H9 (cell line): ENCODE results near the gene SPN. TPM values are rescaled to one million over a fixed set of nuclear protein-coding genes. Genes with fewer than 3 reads are reported as not detected.
"Not testable (repeated sequence)": the region's sequence is repeated elsewhere in the genome, so short reads cannot be mapped to it uniquely, and the experiment has no call there.

ENCODE experiments used
- DNase-seq: peaks from one replicate; pipeline ENCODE4 v3.0.0-alpha.2; 2017
- H2AFZ ChIP-seq: one replicate; pipeline ENCODE4 v1.6.1; 2013; ENCODE audit warnings: mild to moderate bottlenecking, low read length, control low read depth, moderate library complexity
- H2AK5ac ChIP-seq: 2 replicates; pipeline ENCODE4 v1.6.1; 2013; ENCODE audit warnings: low read length, control low read depth, mixed read lengths; ENCODE audit not compliant: insufficient read length
- H2BK120ac ChIP-seq: one replicate; pipeline ENCODE4 v1.6.1; 2013; ENCODE audit warnings: low read depth, mild to moderate bottlenecking, low read length, control low read depth, inconsistent platforms; ENCODE audit not compliant: poor library complexity, severe bottlenecking
- H2BK12ac ChIP-seq: 2 replicates; pipeline ENCODE4 v1.6.1; 2013; ENCODE audit warnings: low read length, control low read depth, mixed read lengths, low read depth; ENCODE audit not compliant: insufficient read length
- H2BK15ac ChIP-seq: 2 replicates; pipeline ENCODE4 v1.6.1; 2013; ENCODE audit warnings: low read depth, low read length, control low read depth
- H2BK20ac ChIP-seq: one replicate; pipeline ENCODE4 v1.6.1; 2013; ENCODE audit warnings: low read depth, mild to moderate bottlenecking, low read length, control low read depth, inconsistent platforms; ENCODE audit not compliant: poor library complexity, severe bottlenecking
- H2BK5ac ChIP-seq: 2 replicates; pipeline ENCODE4 v1.6.1; 2013; ENCODE audit warnings: low read length, control low read depth, mixed read lengths; ENCODE audit not compliant: insufficient read length
- H3K14ac ChIP-seq: 2 replicates; pipeline ENCODE4 v1.6.1; 2013; ENCODE audit warnings: low read length, control low read depth; ENCODE audit not compliant: insufficient read depth
- H3K18ac ChIP-seq: 2 replicates; pipeline ENCODE4 v1.6.1; 2013; ENCODE audit warnings: low read depth, mild to moderate bottlenecking, mixed read lengths, low read length, control low read depth; ENCODE audit not compliant: insufficient read length
- H3K23ac ChIP-seq: 2 replicates; pipeline ENCODE4 v1.6.1; 2013; ENCODE audit warnings: low read length, control low read depth, mixed read lengths, low read depth; ENCODE audit not compliant: insufficient read length
- H3K23me2 ChIP-seq: 2 replicates; pipeline ENCODE4 v1.6.1; 2013; ENCODE audit warnings: low read depth, mild to moderate bottlenecking, mixed read lengths, low read length, control low read depth; ENCODE audit not compliant: insufficient read length, poor library complexity, severe bottlenecking
- H3K27ac ChIP-seq: 2 replicates; pipeline ENCODE4 v1.5.1; 2013; ENCODE audit warnings: low read length, control low read depth, mixed read lengths, low read depth; ENCODE audit not compliant: insufficient read length
- H3K27me3 ChIP-seq: 2 replicates; pipeline ENCODE4 v1.6.1; 2013; ENCODE audit warnings: low read length, control low read depth, inconsistent platforms; ENCODE audit not compliant: insufficient read depth
- H3K4ac ChIP-seq: 2 replicates; pipeline ENCODE4 v1.6.1; 2013; ENCODE audit warnings: low read depth, mild to moderate bottlenecking, control low read depth, inconsistent platforms, low read length, moderate library complexity
- H3K4me1 ChIP-seq: 2 replicates; pipeline ENCODE4 v1.6.1; 2013; ENCODE audit warnings: low read length, control low read depth, inconsistent platforms; ENCODE audit not compliant: insufficient read depth
- H3K4me2 ChIP-seq: 2 replicates; pipeline ENCODE4 v1.6.1; 2013; ENCODE audit warnings: low read length, control low read depth, mixed read lengths; ENCODE audit not compliant: insufficient read length, insufficient read depth
- H3K56ac ChIP-seq: 2 replicates; pipeline ENCODE4 v1.6.1; 2013; ENCODE audit warnings: low read depth, mild to moderate bottlenecking, mixed read lengths, low read length, control low read depth; ENCODE audit not compliant: insufficient read length
- H3K79me1 ChIP-seq: 2 replicates; pipeline ENCODE4 v1.6.1; 2013; ENCODE audit warnings: low read depth, mild to moderate bottlenecking, moderate library complexity, low read length, control low read depth, inconsistent platforms; ENCODE audit not compliant: insufficient read depth, poor library complexity, severe bottlenecking
- H3K79me2 ChIP-seq: 2 replicates; pipeline ENCODE4 v1.6.1; 2013; ENCODE audit warnings: low read length, control low read depth, inconsistent platforms; ENCODE audit not compliant: insufficient read depth
- H3K9ac ChIP-seq: 2 replicates; pipeline ENCODE4 v1.6.1; 2013; ENCODE audit warnings: low read length, control low read depth, mixed read lengths; ENCODE audit not compliant: insufficient read length; ENCODE audit errors: extremely low read depth
- H3K9me3 ChIP-seq: one replicate; pipeline ENCODE4 v1.6.1; 2013; ENCODE audit warnings: low read depth, low read length, inconsistent platforms; ENCODE audit not compliant: control insufficient read depth
- H3T11ph ChIP-seq: one replicate; pipeline ENCODE4 v1.6.1; 2013; ENCODE audit warnings: mild to moderate bottlenecking, low read length, control low read depth, inconsistent platforms
- H4K20me1 ChIP-seq: one replicate; pipeline ENCODE4 v1.6.1; 2013; ENCODE audit not compliant: control insufficient read depth, insufficient read length, insufficient read depth
- H4K5ac ChIP-seq: 2 replicates; pipeline ENCODE4 v1.6.1; 2013; ENCODE audit warnings: low read depth, mild to moderate bottlenecking, mixed read lengths, low read length, control low read depth; ENCODE audit not compliant: insufficient read length
- H4K8ac ChIP-seq: replicated peaks from 2 replicates; pipeline ENCODE4 v1.6.1; 2013; ENCODE audit warnings: low read length, control low read depth, mixed read lengths, low read depth; ENCODE audit not compliant: insufficient read length
- H4K91ac ChIP-seq: 2 replicates; pipeline ENCODE4 v1.6.1; 2013; ENCODE audit warnings: low read depth, mild to moderate bottlenecking, moderate library complexity, mixed read lengths, low read length, control low read depth; ENCODE audit not compliant: insufficient read length
- H3K27ac Mint-ChIP-seq, 3 experiments: 2 replicates in 2 of 3; 3 replicates in 1 of 3; pipeline ENCODE4 v1.8.0; 2020 to 2021; ENCODE audit warnings: mixed read lengths in 3 of 3, mild to moderate bottlenecking in 1 of 3, moderate library complexity in 1 of 3
- H3K27me3 Mint-ChIP-seq: 2 replicates; pipeline ENCODE4 v1.8.0; 2021; ENCODE audit warnings: low read depth, mild to moderate bottlenecking, moderate library complexity, mixed read lengths
- H3K36me3 Mint-ChIP-seq, 3 experiments: 2 replicates in 2 of 3; 3 replicates in 1 of 3; pipeline ENCODE4 v1.8.0; 2020 to 2021; ENCODE audit warnings: low read depth in 3 of 3, mixed read lengths in 3 of 3; ENCODE audit not compliant: insufficient read depth in 1 of 3
- H3K4me1 Mint-ChIP-seq, 2 experiments: 2 replicates each; pipeline ENCODE4 v1.8.0; 2020; ENCODE audit warnings: mixed read lengths in 2 of 2
- H3K4me3 Mint-ChIP-seq, 2 experiments: 2 replicates in 1 of 2; 3 replicates in 1 of 2; pipeline ENCODE4 v1.8.0; 2020 to 2021; ENCODE audit warnings: mild to moderate bottlenecking in 2 of 2, mixed read lengths in 2 of 2, moderate library complexity in 1 of 2
- H3K9me3 Mint-ChIP-seq, 2 experiments: 2 replicates in 1 of 2; 3 replicates in 1 of 2; pipeline ENCODE4 v1.8.0; 2020; ENCODE audit warnings: mild to moderate bottlenecking in 2 of 2, mixed read lengths in 2 of 2, moderate library complexity in 1 of 2
- WGBS: extraction: QIAGEN DNeasy Blood & Tissue Kit; methylation state at CpG from one replicate; pipeline ENCODE4 v1.1.7; 2013; ENCODE audit warnings: missing lambda C conversion rate, low lambda C conversion rate, mixed read lengths; ENCODE audit not compliant: insufficient read length; ENCODE audit errors: extremely low coverage; 5-methylcytosine and 5-hydroxymethylcytosine counted together
- total RNA-seq: library from RNA; stranded (reverse); gene quantifications from 2 replicates; pipeline ENCODE4 v1.2.1, GENCODE V29; 2021
- TF ChIP-seq, protein P1 (sequence below): fragments of 200-600 bp; sonication (generic); conservative IDR thresholded peaks from 3 replicates; pipeline ENCODE4 v1.8.0; 2021; ENCODE audit warnings: antibody characterized with exemption, mild to moderate bottlenecking

The SPN gene
- total RNA-seq, 1 experiment from 2014 or later: 0.77 TPM

DNA sequence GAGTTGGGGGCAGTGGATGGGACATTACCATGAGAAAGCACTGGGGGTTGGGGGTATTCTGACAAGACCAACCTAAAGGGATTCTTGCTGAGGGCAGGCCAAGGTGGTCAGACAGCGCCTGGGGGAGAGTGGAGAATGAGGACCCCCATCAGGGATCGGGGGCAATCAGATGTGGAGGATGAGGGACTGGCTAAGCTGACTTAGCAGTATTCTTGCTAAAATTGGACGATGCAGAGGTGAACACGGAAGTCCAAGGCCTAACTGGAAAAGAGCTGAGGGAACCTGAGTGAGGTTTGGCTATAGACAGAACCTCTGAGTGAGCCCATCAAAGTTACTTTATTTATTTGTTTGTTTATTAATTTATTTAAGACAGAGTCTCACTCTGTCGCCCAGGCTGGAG lies 25.1 kb downstream of the SPN start:
- no peaks in the 10 kb centered on the region for H3K27me3 ChIP-seq
- no peak overlapping the region for H3T11ph ChIP-seq
- H2BK20ac ChIP-seq: no peak overlapping the region
- H2BK120ac ChIP-seq: no peak overlapping the region
- Mint-ChIP-seq H3K36me3 (peaks cover 24 to 57% (median 53%) of the 10 kb centered on the region in 3 experiments), H3K27me3 (no peaks in the 10 kb centered on the region), H3K4me1 (peaks cover 26 to 27% of the 10 kb centered on the region in 2 experiments), H3K4me3 (peak overlapping the region in 1 of 2 experiments; percentile 68; a peak in 3 of 5 replicates), H3K27ac (peak overlapping the region; percentile 80 to 95 (median 91)), H3K9me3 (no peaks in the 10 kb centered on the region; a peak in 3 of 5 replicates)
- H2BK12ac ChIP-seq: no peak overlapping the region
- H3K9ac ChIP-seq: no peak overlapping the region
- no peaks in the 10 kb centered on the region for H4K20me1 ChIP-seq
- no peak overlapping the region for H2AK5ac ChIP-seq
- no peak overlapping the region for H4K8ac ChIP-seq
- peaks cover 5% of the 10 kb centered on the region; the same call in 1 of the 2 replicates for H3K4me1 ChIP-seq
- no peak overlapping the region for H4K91ac ChIP-seq
- H3K4me2 ChIP-seq: no peak overlapping the region
- H3K23me2 ChIP-seq: no peaks in the 10 kb centered on the region
- H3K14ac ChIP-seq: no peak overlapping the region
- H3K18ac ChIP-seq: no peak overlapping the region
- H3K56ac ChIP-seq: no peak overlapping the region
- WGBS: no CpG with 5 or more reads among the region's 5 CpGs
- no peak overlapping the region for H2BK5ac ChIP-seq
- H3K79me1 ChIP-seq: peaks cover 7% of the 10 kb centered on the region
- H4K5ac ChIP-seq: no peak overlapping the region
- H2BK15ac ChIP-seq: no peak overlapping the region
- TF ChIP-seq, protein P1, sequence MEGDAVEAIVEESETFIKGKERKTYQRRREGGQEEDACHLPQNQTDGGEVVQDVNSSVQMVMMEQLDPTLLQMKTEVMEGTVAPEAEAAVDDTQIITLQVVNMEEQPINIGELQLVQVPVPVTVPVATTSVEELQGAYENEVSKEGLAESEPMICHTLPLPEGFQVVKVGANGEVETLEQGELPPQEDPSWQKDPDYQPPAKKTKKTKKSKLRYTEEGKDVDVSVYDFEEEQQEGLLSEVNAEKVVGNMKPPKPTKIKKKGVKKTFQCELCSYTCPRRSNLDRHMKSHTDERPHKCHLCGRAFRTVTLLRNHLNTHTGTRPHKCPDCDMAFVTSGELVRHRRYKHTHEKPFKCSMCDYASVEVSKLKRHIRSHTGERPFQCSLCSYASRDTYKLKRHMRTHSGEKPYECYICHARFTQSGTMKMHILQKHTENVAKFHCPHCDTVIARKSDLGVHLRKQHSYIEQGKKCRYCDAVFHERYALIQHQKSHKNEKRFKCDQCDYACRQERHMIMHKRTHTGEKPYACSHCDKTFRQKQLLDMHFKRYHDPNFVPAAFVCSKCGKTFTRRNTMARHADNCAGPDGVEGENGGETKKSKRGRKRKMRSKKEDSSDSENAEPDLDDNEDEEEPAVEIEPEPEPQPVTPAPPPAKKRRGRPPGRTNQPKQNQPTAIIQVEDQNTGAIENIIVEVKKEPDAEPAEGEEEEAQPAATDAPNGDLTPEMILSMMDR: no peak
- no peaks in the 10 kb centered on the region for H3K9me3 ChIP-seq
- H3K4ac ChIP-seq: no peak overlapping the region
- DNase-seq: no peak
- no peak overlapping the region for H3K23ac ChIP-seq
- no peak overlapping the region for H3K27ac ChIP-seq
- H3K79me2 ChIP-seq: no peaks in the 10 kb centered on the region; the same call in 1 of the 2 replicates
- no peak overlapping the region for H2AFZ ChIP-seq

DNA sequence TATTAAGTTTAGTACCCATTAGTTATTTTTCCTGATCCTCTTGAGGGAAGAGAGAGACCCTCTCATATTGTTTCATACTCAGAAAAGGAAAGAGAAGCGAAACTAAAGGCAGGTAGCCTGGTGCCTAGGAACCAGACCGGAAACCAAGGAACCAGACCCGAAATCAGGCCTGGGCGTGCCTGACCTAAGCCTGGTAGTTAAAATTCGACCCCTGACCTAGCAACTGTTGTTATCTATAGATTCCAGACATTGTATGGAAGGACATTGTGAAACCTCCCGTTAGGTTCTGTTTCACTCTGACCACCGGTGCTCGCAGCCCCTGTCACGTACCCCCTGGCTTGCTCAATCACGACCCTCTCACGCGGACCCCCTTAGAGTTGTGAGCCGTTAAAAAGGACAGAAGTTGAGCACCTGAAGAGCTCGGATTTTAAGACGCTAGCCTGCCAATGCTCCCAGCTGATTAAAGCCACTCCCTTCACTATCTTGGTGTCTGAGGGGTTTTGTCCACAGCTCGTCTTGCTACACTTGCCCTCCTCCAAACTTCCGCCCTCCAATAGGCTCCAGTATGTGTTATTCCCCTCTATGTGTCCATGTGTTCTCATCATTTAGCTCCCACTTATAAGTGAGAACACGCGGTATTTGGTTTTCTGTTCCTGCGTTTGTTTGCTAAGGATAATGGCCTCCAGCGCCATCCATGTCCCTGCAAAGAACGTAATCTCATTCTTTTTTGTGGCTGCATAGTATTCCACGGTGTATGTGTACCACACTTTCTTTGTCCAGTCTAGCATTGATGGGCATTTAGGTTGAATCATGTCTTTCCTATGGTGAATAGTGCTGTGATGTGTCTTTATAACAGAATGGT lies 26.7 kb downstream of the SPN start:
- WGBS: no CpG with 5 or more reads among the region's 23 CpGs
- H3T11ph ChIP-seq, H3K4me3 Mint-ChIP-seq, H4K8ac ChIP-seq, H3K56ac ChIP-seq, H3K27ac ChIP-seq, H3K4me2 ChIP-seq, H2AK5ac ChIP-seq, H3K27me3 ChIP-seq, H3K79me2 ChIP-seq, H3K14ac ChIP-seq, H3K79me1 ChIP-seq, H4K5ac ChIP-seq, H3K27me3 Mint-ChIP-seq, H2AFZ ChIP-seq, H3K4me1 ChIP-seq, H2BK5ac ChIP-seq, H3K4ac ChIP-seq, H2BK12ac ChIP-seq, H3K9me3 ChIP-seq, DNase-seq, H2BK120ac ChIP-seq, H3K18ac ChIP-seq, H2BK15ac ChIP-seq, H3K9ac ChIP-seq, H3K23ac ChIP-seq, H3K23me2 ChIP-seq, H4K91ac ChIP-seq, H4K20me1 ChIP-seq, H2BK20ac ChIP-seq, H3K9me3 Mint-ChIP-seq: not testable (repeated sequence)
- H3K4me1 Mint-ChIP-seq: peaks cover 24 to 27% of the 10 kb centered on the region in 2 experiments
- peak overlapping the region in 2 of 3 experiments; percentile 33 to 73; a peak in 2 of 7 replicates for H3K27ac Mint-ChIP-seq
- H3K36me3 Mint-ChIP-seq: peaks cover 20 to 47% (median 41%) of the 10 kb centered on the region in 3 experiments
